Lung (tissue), 12 donors: ENCODE results near the gene ATG7. TPM values are rescaled to one million over a fixed set of nuclear protein-coding genes. Genes with fewer than 3 reads are reported as not detected.

Source experiments
- ATAC-seq: fragments of 200-7000 bp; cut with Tn5 transposase; one replicate; pipeline ENCODE4 v1.9.1; 2020; ENCODE audit warnings: moderate number of reproducible peaks; ENCODE audit not compliant: insufficient read depth, low FRiP score
- DNase-seq, 3 donors: peaks; one replicate each; pipeline ENCODE4 v3.0.0-alpha.2; 2013 to 2017
- H3K27ac ChIP-seq, 2 donors: one replicate each; pipeline ENCODE4 v1.5.1; 2013; ENCODE audit warnings: mild to moderate bottlenecking in 2 of 2, moderate library complexity in 2 of 2, control low read depth in 1 of 2, inconsistent platforms in 1 of 2, low read depth in 1 of 2, low read length in 1 of 2
- H3K27me3 ChIP-seq, 3 donors: one replicate each; pipeline ENCODE4 v1.5.1; 2013; ENCODE audit warnings: low read length in 2 of 3; ENCODE audit not compliant: control insufficient read depth in 3 of 3, insufficient read depth in 3 of 3
- H3K36me3 ChIP-seq, 4 donors: one replicate each; pipeline ENCODE4 v1.5.1; 2013; ENCODE audit warnings: low read length in 4 of 4, mild to moderate bottlenecking in 1 of 4, moderate library complexity in 1 of 4; ENCODE audit not compliant: control insufficient read depth in 4 of 4, insufficient read depth in 4 of 4
- H3K4me1 ChIP-seq, 5 donors: one replicate each; pipeline ENCODE4 v1.5.1; 2013; ENCODE audit warnings: low read length in 5 of 5, mild to moderate bottlenecking in 2 of 5, moderate library complexity in 1 of 5; ENCODE audit not compliant: control insufficient read depth in 5 of 5, insufficient read depth in 5 of 5
- H3K4me3 ChIP-seq: one replicate; pipeline ENCODE4 v1.5.1; 2013; ENCODE audit warnings: mild to moderate bottlenecking, control low read depth, moderate library complexity
- H3K9ac ChIP-seq, 2 donors: one replicate each; pipeline ENCODE4 v1.5.1; 2013; ENCODE audit warnings: low read length in 2 of 2, control low read depth in 1 of 2; ENCODE audit not compliant: insufficient read depth in 1 of 2
- H3K9me3 ChIP-seq, 4 donors: one replicate each; pipeline ENCODE4 v1.5.1; 2013; ENCODE audit warnings: low read length in 3 of 4, mild to moderate bottlenecking in 1 of 4, moderate library complexity in 1 of 4; ENCODE audit not compliant: control insufficient read depth in 4 of 4, insufficient read depth in 3 of 4
- WGBS, 2 donors: extraction: QIAGEN DNeasy Blood & Tissue Kit; methylation state at CpG; one replicate each; pipeline ENCODE4 v1.1.7; 2013; 5-methylcytosine and 5-hydroxymethylcytosine counted together
- polyA plus RNA-seq, 2 donors: library from polyadenylated mRNA; stranded (reverse); fragments of 200-250 nt; gene quantifications; one replicate each; pipeline ENCODE4 v1.2.1, GENCODE V29; 2013
- total RNA-seq, 2 donors: library from RNA; depleted of rRNA in 1 of 2; stranded (reverse); fragments of >200 nt in 1 of 2; gene quantifications; one replicate each; pipeline ENCODE4 v1.2.1, GENCODE V29; 2014 to 2021
- TF ChIP-seq, protein P1 (sequence below): IDR thresholded peaks from 2 replicates; pipeline ENCODE4 v1.5.1; 2012; ENCODE audit warnings: mild to moderate bottlenecking; ENCODE audit errors: control extremely low read depth, extremely low read depth
- donor health status: control.
- donor health status: control.
- donor health status: Bipolar disorder and iron deficiency.
- donor health status: healthy.
- donor health status: DM: yes; HTN: yes; CAD: no.

The ATG7 gene
- total and polyA plus RNA-seq, 4 donors = 11.2 to 72.0 (median 53.3) TPM

GRCh38 chr3:11568503-11569155 lies 296.4 kb downstream of the ATG7 start:
- DNase-seq = no peak
- TF ChIP-seq, protein P1, sequence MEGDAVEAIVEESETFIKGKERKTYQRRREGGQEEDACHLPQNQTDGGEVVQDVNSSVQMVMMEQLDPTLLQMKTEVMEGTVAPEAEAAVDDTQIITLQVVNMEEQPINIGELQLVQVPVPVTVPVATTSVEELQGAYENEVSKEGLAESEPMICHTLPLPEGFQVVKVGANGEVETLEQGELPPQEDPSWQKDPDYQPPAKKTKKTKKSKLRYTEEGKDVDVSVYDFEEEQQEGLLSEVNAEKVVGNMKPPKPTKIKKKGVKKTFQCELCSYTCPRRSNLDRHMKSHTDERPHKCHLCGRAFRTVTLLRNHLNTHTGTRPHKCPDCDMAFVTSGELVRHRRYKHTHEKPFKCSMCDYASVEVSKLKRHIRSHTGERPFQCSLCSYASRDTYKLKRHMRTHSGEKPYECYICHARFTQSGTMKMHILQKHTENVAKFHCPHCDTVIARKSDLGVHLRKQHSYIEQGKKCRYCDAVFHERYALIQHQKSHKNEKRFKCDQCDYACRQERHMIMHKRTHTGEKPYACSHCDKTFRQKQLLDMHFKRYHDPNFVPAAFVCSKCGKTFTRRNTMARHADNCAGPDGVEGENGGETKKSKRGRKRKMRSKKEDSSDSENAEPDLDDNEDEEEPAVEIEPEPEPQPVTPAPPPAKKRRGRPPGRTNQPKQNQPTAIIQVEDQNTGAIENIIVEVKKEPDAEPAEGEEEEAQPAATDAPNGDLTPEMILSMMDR = no peak
- H3K4me1 ChIP-seq = peaks cover 0 to 24% (median 0%) of the 10 kb centered on the region in 5 donors
- H3K27ac ChIP-seq = peak overlapping the region; percentile 82 to 89
- H3K9ac ChIP-seq = no peak overlapping the region
- 71 to 76% methylated on average over 29 of the region's 29 CpGs for WGBS, 2 donors
- ATAC-seq = no peak
- H3K9me3 ChIP-seq = no peaks in the 10 kb centered on the region
- peaks cover 0 to 29% (median 20%) of the 10 kb centered on the region in 4 donors for H3K36me3 ChIP-seq
- H3K27me3 ChIP-seq = no peaks in the 10 kb centered on the region
- no peak overlapping the region for H3K4me3 ChIP-seq

GRCh38 chr3:11569156-11569741 lies 297.1 kb downstream of the ATG7 start:
- Histone ChIP-seq H3K27me3 (no peaks in the 10 kb centered on the region), H3K9me3 (no peaks in the 10 kb centered on the region), H3K4me3 (no peak overlapping the region), H3K4me1 (peaks cover 0 to 24% (median 0%) of the 10 kb centered on the region in 5 donors), H3K9ac (no peak overlapping the region), H3K36me3 (peaks cover 0 to 29% (median 20%) of the 10 kb centered on the region in 4 donors), H3K27ac (peak overlapping the region; percentile 69 to 83)
- ATAC-seq = no peak
- WGBS, 2 donors = 87 to 93% methylated on average over 13 of the region's 13 CpGs
- TF ChIP-seq, protein P1 = no peak
- no peak for DNase-seq

- DNase-seq (no peak), ATAC-seq (no peak)
- 58 to 82% methylated on average over 13 of the region's 13 CpGs for WGBS, 2 donors
- Histone ChIP-seq H3K36me3 (peaks cover 0 to 27% (median 22%) of the 10 kb centered on the region in 4 donors), H3K4me3 (no peak overlapping the region), H3K27ac (peak overlapping the region; percentile 10 to 82), H3K9ac (no peak overlapping the region), H3K9me3 (no peaks in the 10 kb centered on the region), H3K4me1 (peaks cover 0 to 24% (median 0%) of the 10 kb centered on the region in 5 donors), H3K27me3 (no peaks in the 10 kb centered on the region)
- TF ChIP-seq, protein P1 = no peak
Measured at GRCh38 chr3:11570251-11570650, 298.1 kb downstream of the ATG7 start.
